ENCODE measurements around the gene XYLT1. TPM values are rescaled to one million over a fixed set of nuclear protein-coding genes. Genes with fewer than 3 reads are reported as not detected.

XYLT1 gene
- total and polyA plus RNA-seq, 10 of the 15 experiments (the other 5 are each of a cell fraction or from before 2014, with no cell fraction given), result 0.88 to 14.8 (median 5.8) TPM

- ChIA-PET RAD21 (ENCODE audit: unreplicated experiment) (interaction anchor here (1.0 to 13.5 kb wide), 7 partner anchors 10 to 89 kb away, joined by 3 to 162 read pairs (median 11); no protein-coding TSS in a partner anchor), CTCF (interaction anchor here (1.0 to 5.5 kb wide), 7 partner anchors 13 to 100 kb away, joined by 3 to 29 read pairs (median 3); no protein-coding TSS in a partner anchor), SMC1A (ENCODE audit: uncharacterized antibody, unreplicated experiment) (interaction anchor here (0.9 to 22.0 kb wide), 9 partner anchors 9 to 100 kb away, joined by 3 to 303 read pairs (median 8); no protein-coding TSS in a partner anchor), POLR2A (interaction anchor here (0.6 to 3.3 kb wide), 4 partner anchors 9 to 21 kb away, joined by 3 to 17 read pairs (median 3); no protein-coding TSS in a partner anchor)
- Histone ChIP-seq H3K4me1 (ENCODE audit: control insufficient read depth, insufficient read depth, low read length) (peaks cover 52% of the 10 kb centered on the region), H3K4me2 (ENCODE audit: control insufficient read depth, insufficient read depth) (no peak overlapping the region; the same call in 1 of the 2 replicates), H3K79me2 (ENCODE audit: control insufficient read depth, insufficient read depth, low read length) (no peaks in the 10 kb centered on the region), H3K36me3 (ENCODE audit: control insufficient read depth in 2 of 2, insufficient read depth in 2 of 2, low read length in 1 of 2) (no peaks in the 10 kb centered on the region), H3K4me3 (no peak overlapping the region), H3K27me3 (replicated peaks in 1 of 2; ENCODE audit: control insufficient read depth in 2 of 2, insufficient read depth in 2 of 2, low read length in 1 of 2) (no peaks in the 10 kb centered on the region), H4K20me1 (ENCODE audit: control insufficient read depth, insufficient read depth) (no peaks in the 10 kb centered on the region), H3K9me3 (replicated peaks; ENCODE audit: control insufficient read depth, insufficient read depth, low read length) (no peaks in the 10 kb centered on the region), H3K27ac (ENCODE audit: control insufficient read depth, insufficient read depth) (no peak overlapping the region), H3K9ac (ENCODE audit: control insufficient read depth, insufficient read depth, low read length) (no peak overlapping the region), H2AFZ (ENCODE audit: control insufficient read depth, low read depth, low read length) (no peak overlapping the region)
- TF ChIP-seq EZH2 (IDR thresholded peaks at IDR 0.05; ENCODE audit: borderline replicate concordance, control insufficient read depth, low read depth, low read length) (no peak), ZZZ3 (IDR thresholded peaks at IDR 0.05; ENCODE audit: control insufficient read depth, insufficient read length, low read depth) (no peak), MTA3 (IDR thresholded peaks at IDR 0.05; ENCODE audit: borderline replicate concordance, low read length) (no peak), PRDM15 (CRISPR knock-in tag; IDR thresholded peaks at IDR 0.05) (no peak), MLLT1 (IDR thresholded peaks at IDR 0.05) (0 out of 2 replicates have a peak, but pooled peaks have one; percentile 19), SIX5 (IDR thresholded peaks at IDR 0.05; ENCODE audit: low read depth, low read length, severe bottlenecking) (no peak), USF1 (IDR thresholded peaks at IDR 0.05; ENCODE audit: borderline replicate concordance, extremely low read length, insufficient read depth, low read depth, low read length) (no peak), RUNX3 (IDR thresholded peaks at IDR 0.05; ENCODE audit: low read length) (peak; percentile 34; the same call in 1 of the 2 replicates), CHD4 (IDR thresholded peaks at IDR 0.05) (no peak), NFYA (IDR thresholded peaks at IDR 0.05; ENCODE audit: borderline replicate concordance, low read depth, low read length) (no peak)
- ATAC-seq (no peak), DNase-seq (ENCODE audit: low read depth, low spot score) (no peak), FAIRE-seq (no peak)
- WGBS (ENCODE audit: insufficient coverage, insufficient replicate concordance, low lambda C conversion rate, missing lambda C conversion rate), result 70% methylated on average over 10 of the region's 10 CpGs
- no TSS peak for BruUV-seq (replicated peaks)
- in situ Hi-C loops (cut with MboI) (no loop called here), intact Hi-C loops (cut with micrococcal nuclease; ENCODE audit: unreplicated experiment) (loop anchor here (2.0 to 5.0 kb wide), 3 partner anchors 34 to 99 kb away; no protein-coding TSS in a partner anchor)
These were observed 102.8 kb downstream of the XYLT1 start for GRCh38 chr16:17367923-17368322.

Measured in GM12878 (cell line).